Esophagus muscularis mucosa (tissue), 4 donors: ENCODE measurements around the gene SCFD2. TPM values are rescaled to one million over a fixed set of nuclear protein-coding genes. Genes with fewer than 3 reads are reported as not detected.

Source experiments
- DNase-seq: peaks from one replicate; pipeline ENCODE4 v3.0.0-alpha.2; 2017; ENCODE audit errors: extremely low spot score
- H3K27ac ChIP-seq, 4 donors: fragments of 200-600 bp; sonication (generic); replicated peaks in 1 of 4; 1 replicate in 3 of 4; 2 replicates in 1 of 4; pipeline ENCODE4 v1.5.1; 2016 to 2019; ENCODE audit warnings: mild to moderate bottlenecking in 1 of 4
- H3K27me3 ChIP-seq, 4 donors: fragments of 200-600 bp; sonication (generic); one replicate each; pipeline versions ENCODE4 v1.5.1 to v1.6.0; 2016 to 2019
- H3K36me3 ChIP-seq, 4 donors: fragments of 200-600 bp; sonication (generic); one replicate each; pipeline ENCODE4 v1.5.1; 2016 to 2019
- H3K4me1 ChIP-seq, 4 donors: fragments of 200-600 bp; sonication (generic); one replicate each; pipeline ENCODE4 v1.5.1; 2016 to 2019
- H3K4me3 ChIP-seq, 4 donors: fragments of 200-600 bp; sonication (generic); 1 replicate in 2 of 4; 2 replicates in 2 of 4; pipeline ENCODE4 v1.5.1; 2016 to 2019; ENCODE audit warnings: mild to moderate bottlenecking in 4 of 4, moderate library complexity in 1 of 4
- H3K9me3 ChIP-seq, 4 donors: fragments of 200-600 bp; sonication (generic); 1 replicate in 3 of 4; 2 replicates in 1 of 4; pipeline ENCODE4 v1.5.1; 2016 to 2019
- EP300 ChIP-seq: sonication (generic); formaldehyde crosslinking; IDR thresholded peaks from one replicate; pipeline ENCODE4 v1.6.1; 2017; ENCODE audit warnings: antibody characterized with exemption
- POLR2A ChIP-seq: fragments of 450-650 bp; IDR thresholded peaks from one replicate; pipeline ENCODE4 v1.6.1; 2017; ENCODE audit warnings: antibody characterized with exemption, moderate library complexity, mild to moderate bottlenecking, low read depth
- POLR2AphosphoS5 ChIP-seq, 2 donors: sonication (generic); formaldehyde crosslinking; IDR thresholded peaks; one replicate each; pipeline ENCODE4 v1.6.1; 2017; ENCODE audit warnings: antibody characterized with exemption in 2 of 2
- WGBS: methylation state at CpG from one replicate; pipeline ENCODE4 v1.1.5; 2018; 5-methylcytosine and 5-hydroxymethylcytosine counted together
- intact Hi-C: fragments of 100-400 bp; cut with DNase I; formaldehyde crosslinking; loops from one replicate; pipeline ENCODE4 v1.15.1; 2023
- total RNA-seq, 4 donors: library from RNA; depleted of rRNA; stranded (reverse); fragments of >200 nt; gene quantifications; one replicate each; pipeline versions ENCODE4 v1.1.0 to v1.2.1, GENCODE V29; 2016
- TF ChIP-seq, protein P1 (sequence below), 3 experiments: fragments of 200-600 bp in 2 of 3; fragments of 450-650 bp in 1 of 3; sonication (generic) in 2 of 3; IDR thresholded peaks; one replicate each; pipeline ENCODE4 v1.5.1; 2017 to 2019; ENCODE audit warnings: antibody characterized with exemption in 3 of 3, mild to moderate bottlenecking in 2 of 3, moderate library complexity in 1 of 3

The SCFD2 gene
- total RNA-seq, 4 donors from 2014 or later: 10.0 to 15.7 (median 12.7) TPM

DNA sequence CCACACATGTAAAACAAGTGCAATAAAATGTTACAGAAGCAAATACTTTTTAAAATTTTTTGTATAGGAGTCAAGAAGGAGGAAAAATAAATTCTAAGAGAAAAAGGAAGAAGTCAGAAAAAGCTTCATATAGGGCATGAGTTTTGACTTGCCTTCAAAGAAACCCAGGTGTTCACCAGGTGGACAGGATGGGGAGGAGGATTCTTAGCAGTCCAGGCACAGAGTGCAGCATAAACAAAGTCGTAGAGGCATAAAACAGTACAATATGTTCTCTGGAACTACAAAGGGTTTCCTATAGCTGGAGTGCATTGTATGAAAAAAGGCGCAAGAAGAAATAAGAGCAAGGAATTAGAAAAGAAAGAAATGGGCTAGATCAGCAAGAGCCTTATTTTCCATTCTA is 1.9 kb upstream of the SCFD2 start:
- peaks cover 0 to 38% (median 0%) of the 10 kb centered on the region in 4 donors for H3K27me3 ChIP-seq
- peaks cover 18 to 34% (median 32%) of the 10 kb centered on the region in 4 donors for H3K4me1 ChIP-seq
- no peak overlapping the region for H3K27ac ChIP-seq
- H3K36me3 ChIP-seq: no peaks in the 10 kb centered on the region
- intact Hi-C loops: no loop called here
- no peak for DNase-seq
- H3K4me3 ChIP-seq: no peak overlapping the region
- no peaks in the 10 kb centered on the region for H3K9me3 ChIP-seq
- WGBS: 67% methylated on average over 2 of the region's 2 CpGs
- TF ChIP-seq POLR2AphosphoS5 (IDR thresholded peaks at IDR 0.05): no peak
- no peak for TF ChIP-seq EP300

DNA sequence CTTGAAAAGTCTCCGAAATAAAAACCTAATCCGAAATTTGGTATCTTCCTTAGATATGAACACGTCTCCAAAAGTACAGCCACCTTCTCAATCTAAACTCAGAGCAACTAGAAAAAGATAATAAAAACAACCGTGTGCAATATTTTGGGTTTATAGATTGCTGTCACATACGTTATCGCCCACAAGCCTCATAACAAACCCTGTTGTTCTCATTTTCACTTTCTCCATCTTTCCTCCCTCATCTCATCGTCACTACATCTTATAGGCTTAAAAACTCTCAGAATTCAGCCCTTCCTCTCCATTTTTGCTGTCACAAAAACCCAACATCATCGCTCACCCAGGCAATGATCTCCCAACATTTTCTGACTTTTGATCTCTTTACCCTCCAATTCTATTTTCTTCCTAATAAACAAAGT is 448 bp upstream of the SCFD2 start:
- Histone ChIP-seq H3K4me3 (peak overlapping the region; percentile 77 to 89 (median 80)), H3K27me3 (peaks cover 0 to 28% (median 0%) of the 10 kb centered on the region in 4 donors), H3K4me1 (peaks cover 18 to 47% (median 39%) of the 10 kb centered on the region in 4 donors), H3K36me3 (no peaks in the 10 kb centered on the region), H3K27ac (peak overlapping the region; percentile 35 to 76 (median 67)), H3K9me3 (no peaks in the 10 kb centered on the region)
- DNase-seq: no peak
- WGBS: 17% methylated on average over 8 of the region's 8 CpGs
- TF ChIP-seq, protein P1, sequence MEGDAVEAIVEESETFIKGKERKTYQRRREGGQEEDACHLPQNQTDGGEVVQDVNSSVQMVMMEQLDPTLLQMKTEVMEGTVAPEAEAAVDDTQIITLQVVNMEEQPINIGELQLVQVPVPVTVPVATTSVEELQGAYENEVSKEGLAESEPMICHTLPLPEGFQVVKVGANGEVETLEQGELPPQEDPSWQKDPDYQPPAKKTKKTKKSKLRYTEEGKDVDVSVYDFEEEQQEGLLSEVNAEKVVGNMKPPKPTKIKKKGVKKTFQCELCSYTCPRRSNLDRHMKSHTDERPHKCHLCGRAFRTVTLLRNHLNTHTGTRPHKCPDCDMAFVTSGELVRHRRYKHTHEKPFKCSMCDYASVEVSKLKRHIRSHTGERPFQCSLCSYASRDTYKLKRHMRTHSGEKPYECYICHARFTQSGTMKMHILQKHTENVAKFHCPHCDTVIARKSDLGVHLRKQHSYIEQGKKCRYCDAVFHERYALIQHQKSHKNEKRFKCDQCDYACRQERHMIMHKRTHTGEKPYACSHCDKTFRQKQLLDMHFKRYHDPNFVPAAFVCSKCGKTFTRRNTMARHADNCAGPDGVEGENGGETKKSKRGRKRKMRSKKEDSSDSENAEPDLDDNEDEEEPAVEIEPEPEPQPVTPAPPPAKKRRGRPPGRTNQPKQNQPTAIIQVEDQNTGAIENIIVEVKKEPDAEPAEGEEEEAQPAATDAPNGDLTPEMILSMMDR (IDR thresholded peaks at IDR 0.05): no peak
- TF ChIP-seq POLR2A (no peak), POLR2AphosphoS5 (IDR thresholded peaks at IDR 0.05) (no peak)
- intact Hi-C loops: no loop called here

DNA sequence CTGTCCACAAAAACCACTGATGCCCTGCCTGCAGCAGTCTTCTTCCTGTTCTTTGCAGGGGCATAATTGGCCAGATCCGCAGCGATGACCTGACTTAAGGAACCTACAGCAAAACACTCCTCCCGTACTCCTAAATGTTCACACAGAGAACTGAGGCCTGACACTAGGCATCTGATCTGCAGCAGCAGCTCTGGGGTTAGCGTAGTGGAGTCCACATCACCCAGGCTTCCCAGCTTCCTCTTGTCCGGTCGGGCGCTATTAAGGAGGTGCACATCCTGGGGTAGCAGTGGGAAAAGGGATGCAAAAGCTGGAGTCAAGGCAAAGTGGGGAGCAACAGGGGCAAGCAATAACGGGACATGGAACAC is 758 bp downstream of the SCFD2 start:
- intact Hi-C loops: no loop called here
- no peak for DNase-seq
- TF ChIP-seq POLR2A (no peak), POLR2AphosphoS5 (IDR thresholded peaks at IDR 0.05) (no peak), EP300 (no peak)
- TF ChIP-seq, protein P1 (IDR thresholded peaks at IDR 0.05): no peak
- Histone ChIP-seq H3K36me3 (no peaks in the 10 kb centered on the region), H3K27me3 (peaks cover 0 to 17% (median 0%) of the 10 kb centered on the region in 4 donors), H3K4me1 (peaks cover 18 to 53% (median 41%) of the 10 kb centered on the region in 4 donors), H3K4me3 (peak overlapping the region; percentile 77 to 89 (median 80)), H3K9me3 (no peaks in the 10 kb centered on the region), H3K27ac (peak overlapping the region in 3 of 4 donors; percentile 54 to 76 (median 66))
- WGBS: 0% methylated on average over 8 of the region's 8 CpGs

DNA sequence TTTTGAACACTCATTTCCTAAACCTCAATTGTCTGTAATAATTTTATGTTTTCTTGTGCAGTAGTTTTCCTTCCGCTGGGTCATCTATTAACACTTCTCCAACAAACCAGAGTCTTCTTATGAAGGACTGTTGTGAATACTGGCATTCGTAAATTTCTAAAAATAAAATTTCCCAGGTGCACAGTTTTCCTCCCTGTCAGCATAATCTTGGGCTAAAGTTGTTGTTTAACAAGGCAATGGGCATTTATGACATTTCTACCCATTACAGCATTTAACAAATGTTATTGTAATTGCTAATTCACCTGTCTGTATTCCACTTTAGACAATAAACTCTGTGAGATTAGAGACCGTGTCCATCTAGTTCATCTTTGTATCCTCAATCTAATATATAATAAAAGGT is 1.2 kb downstream of the SCFD2 start:
- peaks cover 18 to 53% (median 41%) of the 10 kb centered on the region in 4 donors for H3K4me1 ChIP-seq
- WGBS: 61% methylated on average over 3 of the region's 3 CpGs
- peak overlapping the region; percentile 77 to 89 (median 80) for H3K4me3 ChIP-seq
- TF ChIP-seq, protein P1 (IDR thresholded peaks at IDR 0.05): no peak
- TF ChIP-seq POLR2AphosphoS5 (IDR thresholded peaks at IDR 0.05) (no peak), POLR2A (no peak), EP300 (no peak)
- H3K9me3 ChIP-seq: no peaks in the 10 kb centered on the region
- intact Hi-C loops: no loop called here
- no peak for DNase-seq
- H3K27me3 ChIP-seq: peaks cover 0 to 13% (median 0%) of the 10 kb centered on the region in 4 donors
- H3K27ac ChIP-seq: no peak overlapping the region
- no peaks in the 10 kb centered on the region for H3K36me3 ChIP-seq

DNA sequence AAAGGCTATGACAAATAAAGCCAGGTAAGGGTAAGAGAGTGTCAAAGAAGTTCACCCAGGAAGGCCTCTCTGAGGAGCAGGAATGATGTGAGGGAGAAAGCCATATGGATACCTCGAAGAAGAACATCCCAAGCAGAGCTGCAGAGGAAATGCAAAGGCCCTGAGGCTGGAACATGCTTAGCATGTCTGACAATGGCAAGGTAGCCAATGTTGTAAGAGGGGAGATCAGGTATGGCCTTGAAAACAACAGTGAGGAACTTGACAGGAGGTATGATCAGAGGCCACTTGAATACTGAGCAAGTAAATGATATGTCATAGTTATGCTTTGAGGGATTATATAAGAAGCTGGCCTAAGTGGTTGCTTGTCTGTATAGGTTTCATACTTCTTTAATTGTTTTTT is 3.8 kb downstream of the SCFD2 start:
- intact Hi-C loops: no loop called here
- Histone ChIP-seq H3K4me1 (peaks cover 18 to 53% (median 41%) of the 10 kb centered on the region in 4 donors), H3K4me3 (no peak overlapping the region), H3K9me3 (no peaks in the 10 kb centered on the region), H3K36me3 (no peaks in the 10 kb centered on the region), H3K27me3 (no peaks in the 10 kb centered on the region), H3K27ac (no peak overlapping the region)
- no peak for DNase-seq
- 95% methylated on average over 1 of the region's 1 CpG for WGBS
- TF ChIP-seq EP300 (no peak), POLR2A (no peak), POLR2AphosphoS5 (IDR thresholded peaks at IDR 0.05) (no peak)
- TF ChIP-seq, protein P1 (IDR thresholded peaks at IDR 0.05): no peak
